Esophagus muscularis mucosa (tissue), 4 donors: ENCODE data around the gene IL6.

ENCODE experiments used
- CTCF ChIP-seq, 3 experiments: fragments of 200-600 bp in 2 of 3; fragments of 450-650 bp in 1 of 3; sonication (generic) in 2 of 3; IDR thresholded peaks; one replicate each; pipeline ENCODE4 v1.5.1; 2017 to 2019; ENCODE audit warnings: antibody characterized with exemption in 3 of 3, mild to moderate bottlenecking in 2 of 3, moderate library complexity in 1 of 3
- EP300 ChIP-seq: sonication (generic); formaldehyde crosslinking; IDR thresholded peaks from one replicate; pipeline ENCODE4 v1.6.1; 2017; ENCODE audit warnings: antibody characterized with exemption
- POLR2A ChIP-seq: fragments of 450-650 bp; IDR thresholded peaks from one replicate; pipeline ENCODE4 v1.6.1; 2017; ENCODE audit warnings: antibody characterized with exemption, moderate library complexity, mild to moderate bottlenecking, low read depth

- TF ChIP-seq EP300, result no peak
- no peak for TF ChIP-seq CTCF (IDR thresholded peaks at IDR 0.05)
- TF ChIP-seq POLR2A, result no peak
Measured at GRCh38 chr7:22681312-22681711, 45.7 kb upstream of the IL6 start.
